ENCODE measurements around the gene RYR2. TPM values are rescaled to one million over a fixed set of nuclear protein-coding genes. Genes with fewer than 3 reads are reported as not detected.

Gene RYR2
- total RNA-seq, 2 experiments from 2014 or later = not detected

- intact Hi-C loops (cut with micrococcal nuclease; ENCODE audit: unreplicated experiment) = no loop called here
- POLR2A ChIA-PET = no interaction called here
These were observed 511.1 kb downstream of the RYR2 start for GRCh38 chr1:237553078-237553477.

GRCh38 chr1:237556911-237557310, 514.9 kb downstream of the RYR2 start:
- TF ChIP-seq, protein P1, sequence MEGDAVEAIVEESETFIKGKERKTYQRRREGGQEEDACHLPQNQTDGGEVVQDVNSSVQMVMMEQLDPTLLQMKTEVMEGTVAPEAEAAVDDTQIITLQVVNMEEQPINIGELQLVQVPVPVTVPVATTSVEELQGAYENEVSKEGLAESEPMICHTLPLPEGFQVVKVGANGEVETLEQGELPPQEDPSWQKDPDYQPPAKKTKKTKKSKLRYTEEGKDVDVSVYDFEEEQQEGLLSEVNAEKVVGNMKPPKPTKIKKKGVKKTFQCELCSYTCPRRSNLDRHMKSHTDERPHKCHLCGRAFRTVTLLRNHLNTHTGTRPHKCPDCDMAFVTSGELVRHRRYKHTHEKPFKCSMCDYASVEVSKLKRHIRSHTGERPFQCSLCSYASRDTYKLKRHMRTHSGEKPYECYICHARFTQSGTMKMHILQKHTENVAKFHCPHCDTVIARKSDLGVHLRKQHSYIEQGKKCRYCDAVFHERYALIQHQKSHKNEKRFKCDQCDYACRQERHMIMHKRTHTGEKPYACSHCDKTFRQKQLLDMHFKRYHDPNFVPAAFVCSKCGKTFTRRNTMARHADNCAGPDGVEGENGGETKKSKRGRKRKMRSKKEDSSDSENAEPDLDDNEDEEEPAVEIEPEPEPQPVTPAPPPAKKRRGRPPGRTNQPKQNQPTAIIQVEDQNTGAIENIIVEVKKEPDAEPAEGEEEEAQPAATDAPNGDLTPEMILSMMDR (conservative IDR thresholded peaks at IDR 0.05; ENCODE audit: low read length) = no peak
- no peak for TF ChIP-seq EZH2phosphoT487 (IDR thresholded peaks at IDR 0.05; ENCODE audit: borderline replicate concordance, low read depth, low read length)
- no peaks in the 10 kb centered on the region for H3K9me3 ChIP-seq (ENCODE audit: low read length)
- H3K9me2 ChIP-seq (ENCODE audit: insufficient read depth, low read length) = no peaks in the 10 kb centered on the region
- BruUV-seq (replicated peaks) = no TSS peak
- no peak overlapping the region for H3K4me3 ChIP-seq (ENCODE audit: low read depth, low read length, poor library complexity, severe bottlenecking)
- ChIA-PET POLR2A (interaction anchor here (0.7 to 1.4 kb wide), 6 partner anchors 11 to 372 kb away, joined by 3 to 8 read pairs (median 4); no protein-coding TSS in a partner anchor), CTCF (ENCODE audit: unreplicated experiment) (no interaction called here)
- no peaks in the 10 kb centered on the region for H3K4me1 ChIP-seq (ENCODE audit: insufficient read depth, low read length, poor library complexity, severe bottlenecking)
- no peak overlapping the region for H3K4me2 ChIP-seq (ENCODE audit: low read length)
- intact Hi-C loops (cut with micrococcal nuclease; ENCODE audit: unreplicated experiment) = no loop called here
- no peaks in the 10 kb centered on the region for H3K36me3 ChIP-seq (ENCODE audit: insufficient read depth, low read length)
- DNase-seq (ENCODE audit: low spot score) = no peak
- H2AFZ ChIP-seq (ENCODE audit: low read length) = no peak overlapping the region
- no peaks in the 10 kb centered on the region for H4K20me1 ChIP-seq (ENCODE audit: insufficient read depth, low read length)
- no peak overlapping the region for H3K27ac ChIP-seq (ENCODE audit: low read depth, low read length, poor library complexity, severe bottlenecking)
- H3K79me2 ChIP-seq (ENCODE audit: insufficient read depth, low read depth, low read length) = no peaks in the 10 kb centered on the region

More at GRCh38 chr1:237553078-237553477, 511.1 kb downstream of the RYR2 start:
- Histone ChIP-seq H3K36me3 (ENCODE audit: insufficient read depth, low read length) (no peaks in the 10 kb centered on the region), H3K4me2 (ENCODE audit: low read length) (no peak overlapping the region), H4K20me1 (ENCODE audit: insufficient read depth, low read length) (no peaks in the 10 kb centered on the region), H3K4me1 (ENCODE audit: insufficient read depth, low read length, poor library complexity, severe bottlenecking) (no peaks in the 10 kb centered on the region), H3K27ac (ENCODE audit: low read depth, low read length, poor library complexity, severe bottlenecking) (no peak overlapping the region), H2AFZ (ENCODE audit: low read length) (no peak overlapping the region), H3K9me3 (ENCODE audit: low read length) (no peaks in the 10 kb centered on the region), H3K9me2 (ENCODE audit: insufficient read depth, low read length) (no peaks in the 10 kb centered on the region), H3K79me2 (ENCODE audit: insufficient read depth, low read depth, low read length) (no peaks in the 10 kb centered on the region), H3K4me3 (ENCODE audit: low read depth, low read length, poor library complexity, severe bottlenecking) (no peak overlapping the region)
- CTCF ChIA-PET (ENCODE audit: unreplicated experiment) = no interaction called here
- TF ChIP-seq, protein P1 (conservative IDR thresholded peaks at IDR 0.05; ENCODE audit: low read length) = no peak
- no peak for TF ChIP-seq EZH2phosphoT487 (IDR thresholded peaks at IDR 0.05; ENCODE audit: borderline replicate concordance, low read depth, low read length)
- no peak for DNase-seq (ENCODE audit: low spot score)
- BruUV-seq (replicated peaks) = no TSS peak

- H3K4me1 ChIP-seq (ENCODE audit: insufficient read depth, low read length, poor library complexity, severe bottlenecking) = no peaks in the 10 kb centered on the region
- no peak overlapping the region for H3K4me2 ChIP-seq (ENCODE audit: low read length)
- CTCF ChIA-PET (ENCODE audit: unreplicated experiment) = no interaction called here
- no peaks in the 10 kb centered on the region for H3K9me2 ChIP-seq (ENCODE audit: insufficient read depth, low read length)
- intact Hi-C loops (cut with micrococcal nuclease; ENCODE audit: unreplicated experiment) = loop anchor here (10.0 kb wide), 2 partner anchors 808 to 1458 kb away; no protein-coding TSS in a partner anchor
- H3K27ac ChIP-seq (ENCODE audit: low read depth, low read length, poor library complexity, severe bottlenecking) = no peak overlapping the region
- no peaks in the 10 kb centered on the region for H3K9me3 ChIP-seq (ENCODE audit: low read length)
- BruUV-seq (replicated peaks) = no TSS peak
- H3K4me3 ChIP-seq (ENCODE audit: low read depth, low read length, poor library complexity, severe bottlenecking) = no peak overlapping the region
- POLR2A ChIA-PET = no interaction called here
- no peaks in the 10 kb centered on the region for H4K20me1 ChIP-seq (ENCODE audit: insufficient read depth, low read length)
- H3K79me2 ChIP-seq (ENCODE audit: insufficient read depth, low read depth, low read length) = no peaks in the 10 kb centered on the region
- H2AFZ ChIP-seq (ENCODE audit: low read length) = no peak overlapping the region
- TF ChIP-seq EZH2phosphoT487 (IDR thresholded peaks at IDR 0.05; ENCODE audit: borderline replicate concordance, low read depth, low read length) = no peak
- TF ChIP-seq, protein P1 (conservative IDR thresholded peaks at IDR 0.05; ENCODE audit: low read length) = peak; percentile 82
- H3K36me3 ChIP-seq (ENCODE audit: insufficient read depth, low read length) = no peaks in the 10 kb centered on the region
- DNase-seq (ENCODE audit: low spot score) = peak; percentile 75
These were observed 520.3 kb downstream of the RYR2 start for GRCh38 chr1:237562242-237562823.
